Body of pancreas (tissue), 4 donors: ENCODE data around the gene OSBPL10. TPM values are rescaled to one million over a fixed set of nuclear protein-coding genes. Genes with fewer than 3 reads are reported as not detected.

Experiments used
- ATAC-seq: fragments of 150-250 bp; one replicate; pipeline ENCODE4 v1.9.1; 2016
- DNase-seq, 4 donors: peaks; one replicate each; pipeline ENCODE4 v3.0.0-alpha.2; 2019
- H3K27ac ChIP-seq, 4 donors: fragments of 200-600 bp; sonication (generic); 1 replicate in 3 of 4; 2 replicates in 1 of 4; pipeline versions ENCODE4 v1.5.1 to v1.6.1; 2016 to 2019; ENCODE audit warnings: mild to moderate bottlenecking in 1 of 4, mixed read lengths in 1 of 4, moderate library complexity in 1 of 4
- H3K27me3 ChIP-seq, 2 donors: fragments of 200-600 bp; sonication (generic); one replicate each; pipeline ENCODE4 v1.6.0; 2016; ENCODE audit warnings: mild to moderate bottlenecking in 1 of 2
- H3K36me3 ChIP-seq, 2 donors: fragments of 200-600 bp; sonication (generic); replicated peaks in 1 of 2; 2 replicates each; pipeline ENCODE4 v1.5.1; 2016; ENCODE audit warnings: low read depth in 2 of 2; ENCODE audit not compliant: insufficient read depth in 1 of 2
- H3K4me1 ChIP-seq: fragments of 200-600 bp; sonication (generic); one replicate; pipeline ENCODE4 v1.6.0; 2016
- H3K4me3 ChIP-seq, 2 donors: fragments of 200-600 bp; sonication (generic); 1 replicate in 1 of 2; 2 replicates in 1 of 2; pipeline ENCODE4 v1.5.1; 2016 to 2019
- H3K9me3 ChIP-seq, 3 donors: fragments of 200-600 bp; sonication (generic); 1 replicate in 2 of 3; 2 replicates in 1 of 3; pipeline ENCODE4 v1.5.1; 2016
- POLR2A ChIP-seq, 3 donors: fragments of 450-650 bp; IDR thresholded peaks; one replicate each; pipeline ENCODE4 v1.6.1; 2016; ENCODE audit warnings: antibody characterized with exemption in 3 of 3, mild to moderate bottlenecking in 2 of 3
- WGBS, 2 donors: methylation state at CpG; one replicate each; pipeline ENCODE4 v1.1.5; 2017; 5-methylcytosine and 5-hydroxymethylcytosine counted together
- intact Hi-C: fragments of 100-400 bp; cut with DNase I; formaldehyde crosslinking; loops from one replicate; pipeline ENCODE4 v1.15.1; 2023
- total RNA-seq, 2 donors: library from RNA; depleted of rRNA; stranded (reverse); fragments of >200 nt; gene quantifications; one replicate each; pipeline ENCODE4 v1.1.0, GENCODE V29; 2016
- TF ChIP-seq, protein P1 (sequence below), 7 experiments: fragments of 450-650 bp in 4 of 7; fragments of 200-600 bp in 3 of 7; sonication (generic) in 3 of 7; IDR thresholded peaks; one replicate each; pipeline ENCODE4 v1.5.1; 2016 to 2019; ENCODE audit warnings: antibody characterized with exemption in 7 of 7

Gene OSBPL10
- total RNA-seq, 2 donors from 2014 or later = 3.4 to 27.0 TPM

DNA sequence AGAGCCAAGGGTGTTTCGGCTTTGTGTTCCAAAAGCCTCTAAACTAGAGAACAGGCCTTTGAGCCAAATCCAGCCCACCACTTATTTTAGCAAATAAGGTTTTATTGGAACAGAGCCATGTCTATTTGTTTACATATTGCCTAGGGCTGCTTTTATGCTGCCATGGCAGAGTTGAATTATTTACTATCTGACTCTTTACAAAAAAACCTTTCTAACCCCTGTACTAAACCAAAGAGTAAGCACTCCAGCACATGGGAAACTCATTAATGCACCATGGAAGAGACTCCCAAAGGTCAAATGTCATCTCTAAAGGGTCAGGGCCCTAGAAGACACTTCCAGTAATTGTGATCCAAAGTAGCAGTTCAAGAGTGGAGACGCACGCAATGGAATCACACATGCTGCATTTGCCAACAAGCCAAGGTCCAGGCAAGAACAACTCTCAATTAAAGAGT, 22.3 kb downstream of the OSBPL10 start:
- intact Hi-C loops = no loop called here
- Histone ChIP-seq H3K36me3 (no peaks in the 10 kb centered on the region), H3K27me3 (no peaks in the 10 kb centered on the region), H3K4me3 (no peak overlapping the region), H3K9me3 (no peaks in the 10 kb centered on the region), H3K4me1 (peaks cover 4% of the 10 kb centered on the region), H3K27ac (peak overlapping the region in 1 of 4 donors; percentile 13)
- ATAC-seq (peak; percentile 33), DNase-seq (no peak)
- 76 to 86% methylated on average over 3 of the region's 3 CpGs for WGBS, 2 donors
- TF ChIP-seq POLR2A (IDR thresholded peaks at IDR 0.05) = no peak
- TF ChIP-seq, protein P1, sequence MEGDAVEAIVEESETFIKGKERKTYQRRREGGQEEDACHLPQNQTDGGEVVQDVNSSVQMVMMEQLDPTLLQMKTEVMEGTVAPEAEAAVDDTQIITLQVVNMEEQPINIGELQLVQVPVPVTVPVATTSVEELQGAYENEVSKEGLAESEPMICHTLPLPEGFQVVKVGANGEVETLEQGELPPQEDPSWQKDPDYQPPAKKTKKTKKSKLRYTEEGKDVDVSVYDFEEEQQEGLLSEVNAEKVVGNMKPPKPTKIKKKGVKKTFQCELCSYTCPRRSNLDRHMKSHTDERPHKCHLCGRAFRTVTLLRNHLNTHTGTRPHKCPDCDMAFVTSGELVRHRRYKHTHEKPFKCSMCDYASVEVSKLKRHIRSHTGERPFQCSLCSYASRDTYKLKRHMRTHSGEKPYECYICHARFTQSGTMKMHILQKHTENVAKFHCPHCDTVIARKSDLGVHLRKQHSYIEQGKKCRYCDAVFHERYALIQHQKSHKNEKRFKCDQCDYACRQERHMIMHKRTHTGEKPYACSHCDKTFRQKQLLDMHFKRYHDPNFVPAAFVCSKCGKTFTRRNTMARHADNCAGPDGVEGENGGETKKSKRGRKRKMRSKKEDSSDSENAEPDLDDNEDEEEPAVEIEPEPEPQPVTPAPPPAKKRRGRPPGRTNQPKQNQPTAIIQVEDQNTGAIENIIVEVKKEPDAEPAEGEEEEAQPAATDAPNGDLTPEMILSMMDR (IDR thresholded peaks at IDR 0.05) = no peak

DNA sequence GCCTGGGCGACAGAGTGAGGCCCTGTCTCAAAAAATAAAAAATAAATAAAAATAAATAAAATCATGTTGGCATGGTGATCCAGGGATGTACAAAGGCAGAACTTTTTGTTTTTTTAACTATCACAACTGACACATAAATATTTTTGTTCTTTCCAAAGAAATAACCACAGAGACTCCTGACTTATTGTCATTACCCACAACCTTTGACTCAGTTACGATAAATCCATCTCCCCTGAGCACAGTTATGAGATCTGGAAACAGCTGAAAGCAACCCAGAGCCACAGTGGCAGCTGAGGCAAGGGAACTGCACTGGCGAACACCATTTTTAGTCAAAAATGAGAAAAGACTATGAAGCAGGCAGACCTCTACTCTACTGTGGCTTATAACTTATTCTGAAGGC, 24.0 kb downstream of the OSBPL10 start:
- ATAC-seq = no peak
- Histone ChIP-seq H3K4me3 (no peak overlapping the region), H3K27ac (no peak overlapping the region), H3K27me3 (no peaks in the 10 kb centered on the region), H3K36me3 (no peaks in the 10 kb centered on the region), H3K9me3 (no peaks in the 10 kb centered on the region), H3K4me1 (peaks cover 4% of the 10 kb centered on the region)
- DNase-seq = no peak
- intact Hi-C loops = no loop called here
- TF ChIP-seq, protein P1 (IDR thresholded peaks at IDR 0.05) = no peak
- TF ChIP-seq POLR2A (IDR thresholded peaks at IDR 0.05) = no peak
- 82 to 90% methylated on average over 3 of the region's 3 CpGs for WGBS, 2 donors

DNA sequence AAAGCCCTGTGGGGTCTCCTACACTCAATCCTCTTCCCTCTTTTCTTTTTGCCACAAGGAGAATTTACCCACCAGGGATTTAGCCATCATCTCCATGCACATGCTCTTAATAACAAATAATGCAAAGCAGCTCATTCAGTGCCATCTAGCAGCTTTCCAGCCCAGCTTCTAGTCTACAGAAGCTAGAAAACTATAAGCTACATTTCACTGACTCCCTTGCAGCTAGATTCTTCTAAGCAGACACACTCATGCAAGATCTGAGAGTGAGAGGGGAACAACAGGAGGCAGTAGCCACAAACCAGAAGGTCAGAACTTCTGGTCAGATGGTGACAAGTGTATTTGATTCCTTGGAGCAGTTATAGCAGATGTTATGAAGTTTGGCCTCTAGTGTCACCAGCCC, 25.5 kb downstream of the OSBPL10 start:
- intact Hi-C loops = no loop called here
- Histone ChIP-seq H3K9me3 (no peaks in the 10 kb centered on the region), H3K27ac (no peak overlapping the region), H3K36me3 (no peaks in the 10 kb centered on the region), H3K27me3 (no peaks in the 10 kb centered on the region), H3K4me3 (no peak overlapping the region), H3K4me1 (peaks cover 4% of the 10 kb centered on the region)
- no peak for DNase-seq
- TF ChIP-seq, protein P1 (IDR thresholded peaks at IDR 0.05) = no peak
- TF ChIP-seq POLR2A (IDR thresholded peaks at IDR 0.05) = no peak
- ATAC-seq = no peak

DNA sequence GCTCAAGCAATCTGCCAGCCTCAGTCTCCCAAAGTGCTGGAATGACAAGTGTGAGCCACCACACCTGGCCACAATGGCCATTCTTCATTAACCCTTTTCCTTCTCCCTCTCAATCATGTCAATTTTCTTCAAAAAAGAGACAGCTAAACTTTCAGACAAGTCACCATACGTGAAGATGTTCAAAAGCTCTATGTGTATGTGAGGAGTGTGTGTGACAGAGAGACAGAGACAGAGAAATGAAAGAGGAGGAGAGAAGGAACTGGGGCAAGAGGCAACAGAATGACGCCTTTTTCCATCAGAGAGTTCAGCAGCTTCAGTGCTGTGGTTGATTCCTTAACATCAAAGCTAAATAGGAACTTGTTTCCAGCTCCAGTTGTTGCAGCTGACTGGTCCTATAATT, 27.4 kb downstream of the OSBPL10 start:
- intact Hi-C loops = no loop called here
- WGBS, 2 donors = 91 to 97% methylated on average over 2 of the region's 2 CpGs
- DNase-seq (no peak), ATAC-seq (no peak)
- Histone ChIP-seq H3K27ac (no peak overlapping the region), H3K4me1 (peaks cover 6% of the 10 kb centered on the region), H3K36me3 (no peaks in the 10 kb centered on the region), H3K4me3 (no peak overlapping the region), H3K9me3 (no peaks in the 10 kb centered on the region), H3K27me3 (no peaks in the 10 kb centered on the region)
- TF ChIP-seq POLR2A (IDR thresholded peaks at IDR 0.05) = no peak
- TF ChIP-seq, protein P1 (IDR thresholded peaks at IDR 0.05) = no peak

DNA sequence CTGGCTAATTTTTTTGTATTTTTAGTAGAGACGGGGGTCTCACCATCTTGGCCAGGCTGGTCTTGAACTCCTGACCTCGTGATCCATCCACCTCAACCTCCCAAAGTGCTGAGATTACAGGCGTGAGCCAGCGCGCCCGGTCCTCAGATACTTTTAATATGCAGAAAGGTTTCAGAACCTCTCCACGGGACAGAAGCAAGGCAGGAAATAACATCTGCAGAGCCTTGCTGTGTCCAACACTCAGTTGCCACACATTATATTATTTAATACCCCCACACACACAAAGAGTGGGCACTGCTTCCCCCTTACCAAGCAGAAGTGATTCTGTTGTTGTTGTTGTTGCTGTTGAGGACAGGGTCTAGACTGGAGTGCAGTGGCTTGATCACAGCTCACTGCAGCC, 28.0 kb downstream of the OSBPL10 start:
- peaks cover 6% of the 10 kb centered on the region for H3K4me1 ChIP-seq
- DNase-seq = no peak
- no peaks in the 10 kb centered on the region for H3K9me3 ChIP-seq
- H3K27me3 ChIP-seq = no peaks in the 10 kb centered on the region
- TF ChIP-seq POLR2A (IDR thresholded peaks at IDR 0.05) = no peak
- TF ChIP-seq, protein P1 (IDR thresholded peaks at IDR 0.05) = no peak
- ATAC-seq = no peak
- 80 to 87% methylated on average over 7 of the region's 7 CpGs for WGBS, 2 donors
- no peak overlapping the region for H3K4me3 ChIP-seq
- no peak overlapping the region for H3K27ac ChIP-seq
- no peaks in the 10 kb centered on the region for H3K36me3 ChIP-seq
- intact Hi-C loops = no loop called here
